OCI-LY7 (cell line): ENCODE measurements around the gene HES1. TPM values are rescaled to one million over a fixed set of nuclear protein-coding genes. Genes with fewer than 3 reads are reported as not detected.

ENCODE experiments used
- BruUV-seq: library from RNA; stranded (reverse); fragments of 400-500 nt; replicated peaks from 2 replicates; lab custom pipeline; 2021; lab: Mats Ljungman, UMichigan
- CTCF ChIA-PET: fragments of 300-600 bp; sonication (Branson Sonifier 250); formaldehyde crosslinking; loops from one replicate; lab custom pipeline; 2022; ENCODE audit warnings: antibody characterized with exemption; ENCODE audit not compliant: unreplicated experiment; lab: Charles Lee
- POLR2A ChIA-PET: fragments of 300-600 bp; sonication (Branson Sonifier 250); formaldehyde crosslinking; loops from one replicate; lab custom pipeline; 2022; ENCODE audit warnings: antibody characterized with exemption; lab: Charles Lee
- DNase-seq: peaks from one replicate; pipeline ENCODE4 v3.0.0-alpha.2; 2015; ENCODE audit warnings: low spot score
- H2AFZ ChIP-seq: fragments of 200-600 bp; sonication (generic), shearing (Covaris generic); 2 replicates; pipeline ENCODE4 v1.6.1; 2014; ENCODE audit warnings: mild to moderate bottlenecking, antibody characterized with exemption, low read length, moderate library complexity
- H3K27ac ChIP-seq: fragments of 200-600 bp; sonication (generic); 2 replicates; pipeline ENCODE4 v1.5.1; 2014; ENCODE audit warnings: mixed run types, low read depth, mild to moderate bottlenecking, moderate library complexity, low read length, inconsistent platforms; ENCODE audit not compliant: poor library complexity, severe bottlenecking
- H3K36me3 ChIP-seq: fragments of 200-600 bp; sonication (generic); 2 replicates; pipeline ENCODE4 v1.6.1; 2014; ENCODE audit warnings: mild to moderate bottlenecking, antibody characterized with exemption, low read length, moderate library complexity, mixed read lengths; ENCODE audit not compliant: insufficient read depth
- H3K4me1 ChIP-seq: fragments of 200-600 bp; sonication (generic); 2 replicates; pipeline ENCODE4 v1.5.1; 2014; ENCODE audit warnings: mild to moderate bottlenecking, low read length; ENCODE audit not compliant: insufficient read depth, poor library complexity, severe bottlenecking
- H3K4me2 ChIP-seq: fragments of 200-600 bp; sonication (generic); 2 replicates; pipeline ENCODE4 v1.6.1; 2014; ENCODE audit warnings: mild to moderate bottlenecking, low read length
- H3K4me3 ChIP-seq: fragments of 200-600 bp; sonication (generic); 2 replicates; pipeline ENCODE4 v1.5.1; 2014; ENCODE audit warnings: mild to moderate bottlenecking, low read depth, low read length; ENCODE audit not compliant: poor library complexity, severe bottlenecking
- H3K79me2 ChIP-seq: fragments of 200-600 bp; sonication (generic); 2 replicates; pipeline ENCODE4 v1.6.1; 2016; ENCODE audit warnings: low read depth, mild to moderate bottlenecking, low read length, moderate library complexity, mixed read lengths; ENCODE audit not compliant: insufficient read depth
- H3K9me2 ChIP-seq: fragments of 200-600 bp; sonication (generic); 2 replicates; pipeline ENCODE4 v1.6.1; 2016; ENCODE audit warnings: mild to moderate bottlenecking, low read length, mixed read lengths; ENCODE audit not compliant: insufficient read depth
- H3K9me3 ChIP-seq: fragments of 200-600 bp; sonication (generic); 2 replicates; pipeline ENCODE4 v1.6.1; 2014; ENCODE audit warnings: mild to moderate bottlenecking, mixed run types, low read length, mixed read lengths
- H4K20me1 ChIP-seq: fragments of 200-600 bp; sonication (generic); 2 replicates; pipeline ENCODE4 v1.6.1; 2014; ENCODE audit warnings: mild to moderate bottlenecking, antibody characterized with exemption, low read length, moderate library complexity, mixed read lengths; ENCODE audit not compliant: insufficient read depth
- EZH2phosphoT487 ChIP-seq: fragments of 200-600 bp; sonication (generic); IDR thresholded peaks from 2 replicates; pipeline ENCODE4 v1.6.1; 2018; ENCODE audit warnings: low read depth, borderline replicate concordance, mild to moderate bottlenecking, mixed run types, antibody characterized with exemption, low read length, moderate library complexity, mixed read lengths
- intact Hi-C: fragments of 100-400 bp; cut with micrococcal nuclease; formaldehyde crosslinking; loops from one replicate; pipeline ENCODE4 v1.10.0; 2022; ENCODE audit not compliant: unreplicated experiment
- total RNA-seq, 2 experiments: library from RNA; depleted of rRNA in 1 of 2; stranded (reverse); fragments of >200 nt in 1 of 2; shearing (Covaris generic) in 1 of 2; gene quantifications; 2 replicates each; pipeline ENCODE4 v1.2.3, GENCODE V29; 2014 to 2022
- TF ChIP-seq, protein P1 (sequence below): fragments of 200-600 bp; sonication (generic); conservative IDR thresholded peaks from 2 replicates; pipeline ENCODE4 v1.5.1; 2014; ENCODE audit warnings: mild to moderate bottlenecking, antibody characterized with exemption, low read length, moderate library complexity, mixed read lengths

HES1 gene
- total RNA-seq, 2 experiments from 2014 or later: 1.1 to 3.0 TPM

DNA sequence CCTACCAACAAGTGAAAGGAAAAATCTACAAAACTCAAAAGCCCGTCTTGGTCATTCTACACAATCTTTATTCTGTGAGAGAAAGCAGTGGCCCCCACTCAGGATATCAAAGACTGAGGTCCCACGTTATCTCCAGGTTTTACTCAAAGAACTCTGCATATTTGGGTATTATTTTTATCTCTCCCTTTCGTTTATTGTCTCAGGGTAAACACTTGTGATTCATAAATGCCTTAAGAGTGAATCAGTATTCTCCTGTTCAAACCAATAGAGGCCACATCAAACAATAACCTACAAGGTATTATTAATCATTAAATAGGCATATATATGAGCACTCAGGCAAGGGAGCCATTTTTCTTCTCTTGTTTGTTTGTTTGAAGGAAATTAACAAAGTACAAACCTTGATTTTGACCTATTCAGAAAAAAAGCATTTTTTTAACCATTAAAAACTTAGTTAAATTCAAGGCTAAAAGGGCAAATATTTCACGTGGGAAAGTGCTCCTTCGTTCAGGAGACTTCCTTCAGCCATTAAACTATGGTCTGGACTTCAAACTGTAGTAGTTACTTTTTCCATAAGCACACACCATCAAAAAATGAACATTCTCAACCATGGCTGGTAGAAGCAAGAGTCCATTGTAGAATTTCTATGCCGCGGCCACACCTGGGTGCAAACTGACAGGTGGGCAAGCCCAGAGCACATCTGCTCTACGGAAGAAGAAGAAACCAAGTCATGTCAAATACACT is 13.9 kb upstream of the HES1 start:
- TF ChIP-seq EZH2phosphoT487: no peak
- TF ChIP-seq, protein P1, sequence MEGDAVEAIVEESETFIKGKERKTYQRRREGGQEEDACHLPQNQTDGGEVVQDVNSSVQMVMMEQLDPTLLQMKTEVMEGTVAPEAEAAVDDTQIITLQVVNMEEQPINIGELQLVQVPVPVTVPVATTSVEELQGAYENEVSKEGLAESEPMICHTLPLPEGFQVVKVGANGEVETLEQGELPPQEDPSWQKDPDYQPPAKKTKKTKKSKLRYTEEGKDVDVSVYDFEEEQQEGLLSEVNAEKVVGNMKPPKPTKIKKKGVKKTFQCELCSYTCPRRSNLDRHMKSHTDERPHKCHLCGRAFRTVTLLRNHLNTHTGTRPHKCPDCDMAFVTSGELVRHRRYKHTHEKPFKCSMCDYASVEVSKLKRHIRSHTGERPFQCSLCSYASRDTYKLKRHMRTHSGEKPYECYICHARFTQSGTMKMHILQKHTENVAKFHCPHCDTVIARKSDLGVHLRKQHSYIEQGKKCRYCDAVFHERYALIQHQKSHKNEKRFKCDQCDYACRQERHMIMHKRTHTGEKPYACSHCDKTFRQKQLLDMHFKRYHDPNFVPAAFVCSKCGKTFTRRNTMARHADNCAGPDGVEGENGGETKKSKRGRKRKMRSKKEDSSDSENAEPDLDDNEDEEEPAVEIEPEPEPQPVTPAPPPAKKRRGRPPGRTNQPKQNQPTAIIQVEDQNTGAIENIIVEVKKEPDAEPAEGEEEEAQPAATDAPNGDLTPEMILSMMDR: no peak
- DNase-seq: no peak
- Histone ChIP-seq H3K9me2 (no peaks in the 10 kb centered on the region), H3K27ac (no peak overlapping the region), H2AFZ (no peak overlapping the region), H3K9me3 (no peaks in the 10 kb centered on the region), H3K4me3 (no peak overlapping the region), H4K20me1 (no peaks in the 10 kb centered on the region), H3K4me1 (peaks cover 30% of the 10 kb centered on the region), H3K36me3 (no peaks in the 10 kb centered on the region), H3K79me2 (no peaks in the 10 kb centered on the region), H3K4me2 (no peak overlapping the region)
- ChIA-PET CTCF (no interaction called here), POLR2A (no interaction called here)
- BruUV-seq: no TSS peak
- intact Hi-C loops: no loop called here

DNA sequence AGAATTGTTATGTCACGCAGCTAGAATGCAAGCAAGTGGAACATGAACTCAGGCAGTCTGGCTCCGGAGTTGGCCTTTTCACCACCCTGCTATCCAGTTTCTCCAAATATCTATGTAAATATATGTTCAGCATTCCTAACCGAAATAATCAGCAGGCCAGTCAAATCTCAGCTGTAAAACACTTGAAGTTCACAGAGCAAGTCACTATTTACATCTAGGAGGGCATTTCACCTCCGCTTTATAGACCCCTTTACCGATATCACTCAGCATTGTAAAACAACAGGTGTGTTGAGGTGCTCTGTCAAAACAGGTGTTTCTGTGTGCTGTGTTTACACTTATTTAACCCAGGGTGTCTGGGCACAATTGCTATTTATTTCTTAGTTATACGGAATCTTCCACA is 12.2 kb upstream of the HES1 start:
- no peak for DNase-seq
- no peak overlapping the region for H2AFZ ChIP-seq
- H3K79me2 ChIP-seq: no peaks in the 10 kb centered on the region
- ChIA-PET CTCF (no interaction called here), POLR2A (interaction anchor here (1.1 to 1.3 kb wide), 4 partner anchors 9 to 65 kb away, joined by 3 to 4 read pairs (median 4); no protein-coding TSS in a partner anchor)
- no peaks in the 10 kb centered on the region for H3K36me3 ChIP-seq
- H4K20me1 ChIP-seq: no peaks in the 10 kb centered on the region
- BruUV-seq: no TSS peak
- no peak overlapping the region for H3K27ac ChIP-seq
- intact Hi-C loops: no loop called here
- no peak overlapping the region for H3K4me2 ChIP-seq
- no peaks in the 10 kb centered on the region for H3K9me2 ChIP-seq
- peaks cover 27% of the 10 kb centered on the region for H3K4me1 ChIP-seq
- TF ChIP-seq EZH2phosphoT487: no peak
- TF ChIP-seq, protein P1: no peak
- H3K9me3 ChIP-seq: no peaks in the 10 kb centered on the region
- H3K4me3 ChIP-seq: no peak overlapping the region

DNA sequence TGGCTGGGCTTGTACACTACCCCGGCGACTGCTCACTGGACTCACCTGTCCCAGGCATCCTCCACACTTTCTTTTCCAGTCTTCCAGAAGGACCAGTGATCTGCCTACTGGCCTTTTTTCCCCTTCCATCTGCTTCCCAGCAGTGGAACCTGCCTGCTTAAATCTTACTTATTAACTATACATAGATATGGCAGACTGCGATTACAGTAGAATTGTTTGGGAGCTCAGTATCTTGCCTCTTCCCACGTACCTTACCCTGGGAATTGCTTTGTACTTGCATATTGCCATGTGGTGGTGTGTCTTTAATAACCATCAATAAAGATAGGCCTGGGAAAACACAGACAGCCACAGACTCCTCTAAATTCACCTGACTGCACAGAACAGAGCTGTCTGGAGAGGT is 11.8 kb upstream of the HES1 start:
- TF ChIP-seq, protein P1: no peak
- no peak for TF ChIP-seq EZH2phosphoT487
- intact Hi-C loops: no loop called here
- DNase-seq: no peak
- Histone ChIP-seq H3K4me3 (no peak overlapping the region), H4K20me1 (no peaks in the 10 kb centered on the region), H3K36me3 (no peaks in the 10 kb centered on the region), H3K79me2 (no peaks in the 10 kb centered on the region), H3K9me3 (no peaks in the 10 kb centered on the region), H3K4me1 (peaks cover 23% of the 10 kb centered on the region), H2AFZ (no peak overlapping the region), H3K27ac (no peak overlapping the region), H3K4me2 (no peak overlapping the region), H3K9me2 (no peaks in the 10 kb centered on the region)
- ChIA-PET CTCF (no interaction called here), POLR2A (interaction anchor here (1.1 to 1.4 kb wide), 5 partner anchors 8 to 65 kb away, joined by 3 to 5 read pairs (median 4); no protein-coding TSS in a partner anchor)
- BruUV-seq: no TSS peak
